GM12891 (cell line): ENCODE results near the gene GDPD1.

Experiments
- POLR2A ChIP-seq: IDR thresholded peaks from 2 replicates; pipeline ENCODE4 v1.6.1; 2011; ENCODE audit warnings: low read depth, low read length, control low read depth
- POLR2AphosphoS5 ChIP-seq: IDR thresholded peaks from 2 replicates; pipeline ENCODE4 v1.6.1; 2011; ENCODE audit warnings: low read depth, low read length, control low read depth
- TAF1 ChIP-seq: IDR thresholded peaks from 2 replicates; pipeline ENCODE4 v1.6.1; 2011; ENCODE audit warnings: low read depth, low read length, control low read depth

GRCh38 chr17:59266745-59267144 lies 46.4 kb downstream of the GDPD1 start:
- no peak for TF ChIP-seq POLR2AphosphoS5
- TF ChIP-seq POLR2A = no peak
- no peak for TF ChIP-seq TAF1
